GM23338 (cell line): Measurements from ENCODE around the gene SH3BP2.

ENCODE experiments used
- CTCF ChIP-seq, 2 experiments: fragments of 200-600 bp in 1 of 2; sonication (generic) in 1 of 2; conservative IDR thresholded peaks; 2 replicates each; pipeline versions ENCODE4 v1.5.1 to v1.6.1; 2016 to 2017; ENCODE audit warnings: antibody characterized with exemption in 2 of 2, low read depth in 2 of 2, mild to moderate bottlenecking in 2 of 2, moderate library complexity in 1 of 2
- ETS1 ChIP-seq: IDR thresholded peaks from 2 replicates; pipeline ENCODE4 v1.6.1; 2016; ENCODE audit warnings: antibody characterized with exemption
- EZH2 ChIP-seq: fragments of 200-600 bp; sonication (generic); IDR thresholded peaks from one replicate; pipeline ENCODE4 v1.8.0; 2017; ENCODE audit warnings: antibody characterized with exemption, mild to moderate bottlenecking, low read depth; ENCODE audit not compliant: unreplicated experiment
- EZH2phosphoT487 ChIP-seq: fragments of 200-600 bp; sonication (generic); IDR thresholded peaks from one replicate; pipeline ENCODE4 v1.8.1; 2018; ENCODE audit warnings: antibody characterized with exemption; ENCODE audit not compliant: unreplicated experiment
- NANOG ChIP-seq: IDR thresholded peaks from 2 replicates; pipeline ENCODE4 v1.6.1; 2016; ENCODE audit warnings: antibody characterized with exemption, borderline replicate concordance
- POLR2AphosphoS5 ChIP-seq: IDR thresholded peaks from 2 replicates; pipeline ENCODE4 v1.6.1; 2016; ENCODE audit warnings: antibody characterized with exemption, low read depth
- REST ChIP-seq: IDR thresholded peaks from one replicate; pipeline ENCODE4 v1.6.1; 2018; ENCODE audit warnings: antibody characterized with exemption; ENCODE audit not compliant: unreplicated experiment
- STAT1 ChIP-seq: IDR thresholded peaks from one replicate; pipeline ENCODE4 v1.6.1; 2016; ENCODE audit warnings: antibody characterized with exemption; ENCODE audit not compliant: unreplicated experiment
- ZNF114 ChIP-seq: fragments of 250-450 bp; sonication (Bioruptor Pico); IDR thresholded peaks from 2 replicates; pipeline ENCODE4 v1.5.0; 2020; ENCODE audit warnings: mild to moderate bottlenecking, moderate library complexity
- ZNF331 ChIP-seq: fragments of 250-450 bp; sonication (Bioruptor Pico); IDR thresholded peaks from 2 replicates; pipeline ENCODE4 v1.5.0; 2020; ENCODE audit warnings: low read depth, mild to moderate bottlenecking, moderate library complexity

GRCh38 chr4:2824836-2825381 is 32.0 kb downstream of the SH3BP2 start:
- TF ChIP-seq POLR2AphosphoS5 (no peak), CTCF (conservative IDR thresholded peaks at IDR 0.05; ENCODE audit: low read depth in 2 of 2) (no peak), EZH2 (no peak), EZH2phosphoT487 (no peak), ETS1 (no peak), NANOG (no peak), ZNF331 (CRISPR knock-in tag) (no peak), REST (no peak), ZNF114 (CRISPR knock-in tag) (no peak), STAT1 (no peak)
